HL-60/S4 (cell line): ENCODE data around the gene ADAMTSL3.
"Not testable (repeated sequence)": the region's sequence is repeated elsewhere in the genome, so short reads cannot be mapped to it uniquely, and the experiment has no call there.

ENCODE experiments used
- in situ Hi-C: fragments of 300-500 bp; cut with MboI; formaldehyde crosslinking; loops from 2 replicates; pipeline ENCODE4 v1.14.3; 2022; ENCODE audit warnings: low sequenced_read_pairs

ADAMTSL3 gene

DNA sequence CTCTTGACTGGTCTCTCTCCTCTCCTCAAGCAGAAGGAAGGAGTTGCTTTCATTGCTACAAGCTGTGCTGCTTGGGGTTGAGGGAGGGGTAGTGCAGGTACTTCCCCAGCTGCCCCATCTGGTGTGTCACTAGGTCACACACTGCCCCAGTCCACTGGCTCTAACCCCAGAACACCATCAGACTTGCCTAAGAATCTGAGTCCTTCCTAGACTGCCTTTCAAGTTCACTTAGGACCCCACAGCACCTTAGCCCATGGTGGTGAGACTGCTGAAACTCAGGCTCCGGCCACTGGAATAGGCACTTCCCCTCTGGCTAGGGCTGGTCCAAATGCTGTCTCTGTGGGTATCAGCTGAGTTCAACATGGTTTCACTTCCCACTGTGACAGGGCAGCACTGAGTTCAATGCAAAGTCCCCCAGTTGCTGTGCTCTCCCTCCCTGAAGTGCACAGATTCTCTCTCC, 301.9 kb downstream of the ADAMTSL3 start:
- in situ Hi-C loops, result no loop called here

- in situ Hi-C loops, result no loop called here
Observed at GRCh38 chr15:83956887-83957286, 303.0 kb downstream of the ADAMTSL3 start.

DNA sequence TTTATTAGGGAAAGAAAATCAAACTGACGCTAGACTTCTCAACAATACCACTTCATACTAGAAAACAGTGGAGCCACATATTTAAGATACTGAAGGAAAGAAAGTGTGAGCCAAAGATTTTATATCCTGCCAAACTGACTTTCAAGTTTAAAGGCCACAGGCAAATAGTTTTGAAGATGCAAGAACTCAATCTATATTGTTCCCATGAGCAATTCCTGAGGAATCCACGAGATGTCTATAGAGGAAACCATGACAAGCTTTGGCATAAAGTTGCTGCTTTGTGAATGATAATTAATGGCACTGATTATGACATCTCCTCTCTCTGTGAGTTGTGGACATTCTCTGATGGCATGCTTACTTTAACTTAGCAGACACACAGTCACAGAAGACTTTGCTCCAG, 305.6 kb downstream of the ADAMTSL3 start:
- in situ Hi-C loops, result no loop called here

GRCh38 chr15:83960192-83960829, 306.4 kb downstream of the ADAMTSL3 start:
- in situ Hi-C loops, result no loop called here

DNA sequence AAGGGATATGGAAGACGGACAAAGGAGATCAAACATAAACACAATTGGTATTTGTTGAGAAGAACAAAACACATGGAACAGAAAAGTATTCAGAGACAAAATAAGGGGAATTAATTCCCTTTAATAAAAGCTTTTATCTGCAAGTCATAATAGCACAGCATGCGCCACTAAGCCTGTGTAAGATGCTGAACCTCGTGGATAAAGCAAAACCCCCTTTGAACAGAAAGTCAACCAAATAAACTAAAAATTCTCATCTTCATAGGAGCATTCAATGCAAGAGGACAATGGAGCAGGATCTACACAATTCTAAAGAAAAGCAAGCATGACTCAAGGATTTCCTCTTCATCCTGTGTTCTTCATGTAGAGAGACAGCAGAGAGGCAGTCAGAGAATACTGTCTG, 307.4 kb downstream of the ADAMTSL3 start:
- in situ Hi-C loops, result no loop called here

DNA sequence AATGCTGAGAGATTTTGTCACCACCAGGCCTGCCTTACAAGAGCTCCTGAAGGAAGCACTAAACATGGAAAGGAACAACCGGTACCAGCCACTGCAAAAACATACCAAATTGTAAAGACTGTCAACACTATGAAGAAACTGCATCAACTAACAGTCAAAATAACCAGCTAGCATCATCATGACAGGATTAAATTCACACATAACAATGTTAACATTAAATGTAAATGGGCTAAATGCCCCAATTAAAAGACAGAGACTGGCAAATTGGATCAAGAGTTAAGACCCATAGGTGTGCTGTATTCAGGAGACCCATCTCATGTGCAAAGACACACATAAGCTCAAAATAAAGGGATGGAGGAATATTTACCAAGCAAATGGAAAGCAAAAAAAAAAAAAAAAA, 311.0 kb downstream of the ADAMTSL3 start:
- in situ Hi-C loops, result not testable (repeated sequence)

DNA sequence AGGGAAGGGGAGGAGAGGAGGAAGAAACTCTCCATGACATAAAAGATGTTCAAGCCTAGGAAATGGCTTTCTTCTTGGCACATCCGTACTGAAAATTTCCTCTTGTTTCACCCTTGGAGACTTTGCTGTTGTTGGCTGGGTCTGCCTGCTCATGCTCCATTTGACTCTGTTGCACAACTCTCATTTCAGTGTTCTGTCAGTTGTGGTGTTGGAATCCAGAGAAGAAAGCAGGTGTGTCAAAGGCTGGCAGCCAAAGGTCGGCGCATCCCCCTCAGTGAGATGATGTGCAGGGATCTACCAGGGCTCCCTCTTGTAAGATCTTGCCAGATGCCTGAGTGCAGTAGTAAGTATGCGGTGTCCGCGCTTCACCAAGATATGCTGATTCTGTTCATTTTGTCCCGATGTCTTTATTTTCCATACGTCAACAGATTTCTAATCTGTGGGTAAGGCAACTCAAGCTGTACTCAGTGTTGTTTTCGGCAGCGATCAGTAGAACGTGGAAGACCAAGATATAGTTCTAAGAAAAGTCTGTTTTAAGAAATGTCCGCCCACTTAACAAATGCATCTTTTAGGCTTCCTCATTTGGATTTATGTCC, 316.5 kb downstream of the ADAMTSL3 start:
- in situ Hi-C loops, result no loop called here

- in situ Hi-C loops, result no loop called here
Observed at GRCh38 chr15:83971992-83972391, 318.1 kb downstream of the ADAMTSL3 start.

DNA sequence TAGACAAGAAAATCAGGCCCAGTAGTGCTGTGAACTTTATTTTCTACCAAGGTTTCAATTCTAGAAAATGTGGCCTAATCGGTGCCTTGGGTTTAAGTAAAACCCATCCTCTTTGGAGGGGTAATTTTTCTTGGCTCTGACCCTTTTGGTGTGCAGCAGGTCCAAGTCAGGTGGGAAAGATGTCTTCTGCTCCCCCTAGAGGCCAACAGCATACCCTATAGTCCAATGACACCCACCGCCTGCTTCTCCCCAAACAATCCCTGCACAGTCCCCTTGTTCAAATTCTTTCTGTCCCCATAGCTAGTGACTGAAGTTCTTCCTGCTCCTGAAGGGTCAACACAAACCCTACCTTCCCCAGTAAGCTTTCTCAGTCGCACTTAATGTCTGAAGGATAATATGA, 319.9 kb downstream of the ADAMTSL3 start:
- in situ Hi-C loops, result no loop called here

DNA sequence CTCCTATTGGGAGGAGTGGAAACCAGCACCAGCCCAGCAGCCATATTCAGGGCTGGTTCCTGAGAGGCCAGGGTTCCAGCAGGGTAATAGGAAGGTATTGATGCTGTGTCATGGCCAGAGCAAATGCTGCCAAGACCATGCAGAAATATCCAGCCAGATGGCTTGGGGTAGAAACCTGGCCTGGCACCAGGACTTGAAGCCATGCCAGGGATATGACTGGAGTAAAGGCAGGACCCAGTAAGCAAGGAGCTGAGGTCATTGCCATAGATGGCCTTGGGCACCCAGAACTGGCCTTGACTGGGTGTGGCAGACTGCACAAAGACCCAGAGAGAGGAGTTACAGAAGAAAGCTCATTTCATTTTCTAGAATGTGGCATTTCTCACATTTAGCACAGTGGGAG, 324.1 kb downstream of the ADAMTSL3 start:
- in situ Hi-C loops, result no loop called here

DNA sequence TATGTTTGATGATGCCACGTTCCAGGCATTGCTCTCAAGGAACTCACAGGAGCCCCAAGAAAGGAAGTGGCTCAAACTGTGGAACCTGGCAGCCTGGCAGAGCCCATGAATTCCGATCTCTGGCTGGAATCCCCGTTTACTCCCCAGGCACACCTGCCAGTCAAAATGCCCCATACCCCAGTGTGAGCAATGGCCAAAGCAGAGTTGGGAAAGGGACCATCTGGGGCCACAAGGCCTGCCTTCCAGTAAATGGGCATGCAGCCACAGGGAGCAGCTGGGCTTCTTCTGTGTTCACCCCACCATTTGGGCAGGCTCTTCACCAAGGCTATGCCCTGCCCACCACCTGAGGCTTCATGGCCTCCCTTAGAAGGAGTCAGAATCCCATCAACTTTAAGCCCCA, 324.7 kb downstream of the ADAMTSL3 start:
- in situ Hi-C loops, result no loop called here

GRCh38 chr15:83980637-83981036, 326.7 kb downstream of the ADAMTSL3 start:
- in situ Hi-C loops, result no loop called here

DNA sequence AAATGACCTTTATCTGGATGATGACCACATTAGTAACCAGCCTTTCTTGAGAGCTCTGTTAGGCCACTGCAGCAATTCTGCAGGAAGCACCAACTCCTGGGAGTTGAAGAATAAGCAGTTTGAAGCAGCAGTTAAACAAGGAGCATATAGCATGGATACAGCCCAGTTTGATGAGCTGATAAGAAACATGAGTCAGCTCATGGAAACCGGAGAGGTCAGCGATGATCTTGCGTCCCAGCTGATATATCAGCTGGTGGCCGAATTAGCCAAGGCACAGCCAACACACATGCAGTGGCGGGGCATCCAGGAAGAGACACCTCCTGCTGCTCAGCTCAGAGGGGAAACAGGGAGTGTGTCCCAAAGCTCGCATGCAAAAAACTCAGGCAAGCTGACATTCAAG, 328.8 kb downstream of the ADAMTSL3 start:
- in situ Hi-C loops, result no loop called here

DNA sequence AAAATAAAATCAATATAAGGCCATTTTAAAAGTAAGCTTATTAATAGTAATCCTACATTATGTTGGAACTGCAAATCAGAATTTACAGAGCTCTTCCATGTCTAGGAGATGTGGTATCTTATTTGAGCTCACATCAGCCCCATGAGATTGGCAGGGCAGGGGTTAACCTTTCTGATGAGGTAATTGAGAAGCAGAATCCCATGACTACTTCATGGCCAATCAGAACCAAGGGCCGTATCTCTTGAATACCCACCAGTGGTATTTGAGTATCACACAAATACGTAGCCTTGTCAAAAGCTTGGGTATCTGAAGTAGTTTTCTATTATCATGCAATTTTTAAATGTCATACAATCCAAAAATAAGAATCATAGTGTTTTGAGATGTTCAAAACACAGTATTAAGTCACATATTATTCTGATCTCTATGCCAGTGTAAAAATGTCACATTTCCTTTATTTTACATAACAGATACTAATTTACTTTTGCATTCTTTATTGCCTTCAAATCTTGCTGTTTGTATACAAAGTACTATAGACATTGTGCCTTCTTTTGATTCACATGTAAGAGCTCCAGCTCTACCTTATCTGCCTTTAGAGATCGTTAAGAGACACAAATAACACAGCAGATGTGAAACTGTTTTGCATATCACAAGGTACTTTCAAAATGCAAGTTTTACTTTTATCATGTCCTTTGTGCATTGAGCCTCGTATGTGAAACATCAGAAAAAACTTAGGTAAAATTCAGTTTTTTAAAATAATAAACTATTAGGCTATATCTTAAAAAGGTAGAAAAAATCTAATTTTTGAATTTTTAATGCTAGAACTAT, 329.9 kb downstream of the ADAMTSL3 start:
- in situ Hi-C loops, result no loop called here

GRCh38 chr15:83984601-83985000, 330.7 kb downstream of the ADAMTSL3 start:
- in situ Hi-C loops, result no loop called here

DNA sequence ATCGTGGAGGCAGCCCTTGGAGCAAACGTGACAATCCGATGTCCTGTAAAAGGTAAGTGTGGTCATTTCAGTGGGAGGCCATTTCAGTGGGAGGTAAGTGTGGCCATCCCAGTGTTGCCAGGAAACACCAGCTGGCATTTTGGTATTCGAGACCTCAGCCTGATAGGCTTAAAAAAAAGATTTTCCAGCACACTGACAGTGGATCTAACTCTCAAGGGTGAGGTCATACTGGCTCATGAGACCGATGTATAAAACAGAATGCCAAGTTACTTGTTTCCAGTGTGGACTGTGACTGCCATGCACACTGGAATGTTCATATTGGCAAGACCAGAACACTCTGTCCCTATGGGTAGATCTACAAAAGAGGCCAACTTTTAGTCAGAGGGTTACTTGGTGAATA, 337.2 kb downstream of the ADAMTSL3 start:
- in situ Hi-C loops, result no loop called here

- in situ Hi-C loops, result no loop called here
Observed at GRCh38 chr15:83992324-83993031, 338.6 kb downstream of the ADAMTSL3 start.

- in situ Hi-C loops, result no loop called here
Observed at GRCh38 chr15:83993591-83993990, 339.7 kb downstream of the ADAMTSL3 start.

GRCh38 chr15:83998486-83998885, 344.6 kb downstream of the ADAMTSL3 start:
- in situ Hi-C loops, result no loop called here

- in situ Hi-C loops, result no loop called here
Observed at GRCh38 chr15:83999396-84000135, 345.6 kb downstream of the ADAMTSL3 start.

GRCh38 chr15:84001037-84001436, 347.1 kb downstream of the ADAMTSL3 start:
- in situ Hi-C loops, result no loop called here
